ENCODE measurements around the gene RAB35.

Gene RAB35

DNA sequence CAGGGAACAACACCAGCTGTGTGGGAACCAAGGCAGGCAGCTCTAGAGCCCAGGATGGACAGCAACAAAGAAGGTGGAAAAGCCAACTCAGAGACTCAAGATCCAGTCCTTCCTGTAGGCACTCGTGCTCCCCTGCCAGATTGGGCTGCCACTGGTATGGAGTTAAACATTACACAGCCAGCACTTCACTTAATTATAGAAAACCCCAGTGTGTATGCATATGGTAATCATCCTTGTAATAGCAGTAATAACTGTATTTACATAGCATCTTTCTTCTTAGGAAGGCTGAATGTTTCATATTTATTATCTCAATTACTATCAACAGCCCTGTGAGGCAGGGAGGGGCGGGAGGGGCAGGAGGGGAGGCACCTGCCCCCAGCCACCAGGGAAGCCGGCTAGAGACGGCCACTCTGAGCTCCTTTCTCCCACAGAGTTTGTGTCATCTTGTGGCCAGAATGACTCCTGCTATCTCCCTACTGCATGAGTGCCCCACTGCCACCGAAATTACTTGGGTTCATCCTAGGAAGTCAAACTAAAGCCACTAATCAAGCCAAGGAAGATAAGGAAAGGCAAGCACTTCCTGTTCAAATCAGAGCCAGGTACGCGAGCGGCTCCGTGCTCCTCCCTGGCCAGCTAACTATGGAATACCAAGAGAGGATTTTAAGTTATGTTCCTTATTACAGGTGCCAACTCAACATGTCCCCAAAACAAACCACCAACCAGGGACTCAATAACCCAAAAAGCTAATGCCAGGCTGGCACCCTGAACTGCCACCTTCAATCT is 15.7 kb upstream of the RAB35 start:
- DNase-seq = no peak

DNA sequence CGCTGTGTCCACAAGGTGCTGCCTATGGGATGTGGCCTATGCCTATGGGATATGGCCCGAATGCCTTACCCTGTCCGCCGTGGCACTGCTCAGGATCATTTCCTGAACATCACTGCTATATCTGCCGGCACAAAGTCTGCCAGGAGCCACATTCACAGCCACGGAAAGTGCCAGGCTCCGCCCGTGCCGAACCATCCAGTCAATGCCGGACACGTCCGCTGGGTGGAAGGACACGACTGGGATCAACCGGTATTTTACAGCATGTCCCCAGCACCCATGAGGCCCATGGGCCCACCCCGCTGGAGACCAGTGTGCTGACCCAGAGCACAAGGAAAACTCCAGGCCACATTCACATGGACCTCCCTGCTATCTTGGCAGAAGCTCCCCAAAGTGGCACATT is 14.6 kb upstream of the RAB35 start:
- no peak for DNase-seq

GRCh38 chr12:120130011-120130410 is 13.5 kb upstream of the RAB35 start:
- no peak for DNase-seq

- no peak for DNase-seq
These were observed 10.1 kb upstream of the RAB35 start for GRCh38 chr12:120126635-120127005.

GRCh38 chr12:120125792-120126634 is 9.5 kb upstream of the RAB35 start:
- DNase-seq = no peak

DNA sequence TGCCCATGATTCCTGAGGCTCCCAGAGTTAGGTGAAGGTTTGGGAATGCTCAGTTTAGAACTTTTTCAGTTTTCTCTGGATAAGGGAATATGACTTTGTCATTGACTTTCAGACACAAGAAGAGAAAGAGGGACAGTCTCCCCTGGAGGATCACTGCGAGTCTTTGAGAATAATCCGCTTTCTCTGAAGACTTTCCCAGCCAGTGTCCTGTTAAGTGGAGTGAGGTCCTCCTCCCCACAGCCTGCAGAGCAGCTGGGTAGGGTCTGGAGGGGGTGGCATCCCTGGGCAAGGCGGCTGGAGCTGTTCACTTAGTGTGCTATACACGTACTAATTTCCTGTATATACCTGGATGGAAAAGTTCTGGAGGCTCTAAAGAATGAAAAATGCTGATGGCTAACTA is 8.5 kb upstream of the RAB35 start:
- DNase-seq = no peak

DNA sequence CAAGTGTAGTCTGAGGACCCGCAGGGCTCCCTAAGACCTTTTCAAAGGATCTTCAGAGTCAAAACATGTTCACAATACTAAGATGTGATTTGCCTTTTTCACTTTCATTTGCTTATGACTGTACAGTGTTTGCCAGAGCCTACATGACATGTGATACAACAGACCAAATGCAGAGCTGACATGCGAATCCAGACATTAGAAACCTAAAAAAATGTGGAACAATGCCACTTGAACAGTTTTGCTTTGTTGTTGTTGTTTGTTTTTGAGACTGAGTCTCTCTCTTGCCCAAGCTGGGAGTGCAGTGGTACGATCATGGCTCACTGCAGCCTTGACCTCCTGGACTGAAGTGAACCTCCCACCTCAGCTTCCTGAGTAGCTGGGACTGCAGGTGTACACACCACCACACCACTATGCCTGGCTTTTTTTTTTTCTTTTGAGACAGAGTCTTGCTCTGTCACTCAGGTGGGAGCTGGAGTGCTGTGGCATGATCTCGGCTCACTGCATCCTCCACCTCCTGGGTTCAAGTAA is 5.3 kb upstream of the RAB35 start:
- DNase-seq = no peak

- DNase-seq = no peak
These were observed 4.8 kb upstream of the RAB35 start for GRCh38 chr12:120121343-120121742.

DNA sequence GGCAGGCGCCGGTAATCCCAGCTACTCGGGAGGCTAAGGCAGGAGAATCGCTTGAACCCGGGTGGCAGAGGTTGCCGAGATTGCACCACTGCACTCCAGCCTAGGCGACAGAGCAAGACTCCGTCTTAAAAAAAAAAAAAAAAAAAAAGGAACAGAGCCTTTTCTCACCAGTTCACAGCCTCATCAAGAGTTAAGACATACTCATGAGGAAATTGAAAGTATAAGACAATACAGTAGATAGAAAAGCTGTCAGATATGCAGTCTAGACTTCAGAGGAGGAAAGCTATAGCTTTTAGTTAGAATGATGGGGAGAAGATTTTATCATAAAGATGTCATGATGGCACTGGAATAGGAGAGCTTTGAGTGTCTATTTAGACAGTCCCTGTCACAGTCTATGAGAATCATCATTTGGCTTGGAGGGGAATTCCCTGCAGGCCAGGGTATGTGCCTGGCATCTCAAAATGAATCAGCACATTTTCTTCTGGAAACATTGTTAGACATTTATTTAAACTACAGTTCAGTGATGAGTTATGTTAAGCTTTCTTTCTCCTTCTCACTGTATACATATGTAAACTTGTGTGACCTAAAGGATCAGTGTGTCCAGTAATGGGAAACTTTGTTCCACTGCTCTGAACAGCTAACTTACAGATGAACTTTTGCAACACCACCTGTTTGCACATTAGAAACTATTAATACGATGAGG is 2.9 kb upstream of the RAB35 start:
- no peak for DNase-seq

GRCh38 chr12:120118321-120119061 is 1.9 kb upstream of the RAB35 start:
- DNase-seq = no peak

DNA sequence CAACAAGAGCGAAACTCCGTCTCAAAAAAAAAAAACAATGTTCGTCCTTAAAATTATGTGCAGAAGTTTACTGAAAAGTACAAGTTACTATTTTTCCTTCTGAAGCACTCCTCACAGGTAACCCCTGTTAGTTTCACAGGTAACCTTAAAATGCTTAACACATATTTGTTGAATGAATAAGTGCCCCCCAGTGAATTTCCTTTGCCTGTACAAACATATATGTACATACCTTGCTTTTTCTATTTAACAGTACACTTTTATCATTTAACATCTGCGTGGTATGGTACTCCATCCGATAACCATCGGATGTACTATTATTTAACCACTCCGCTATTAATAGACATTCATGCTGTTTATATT is 1.4 kb upstream of the RAB35 start:
- DNase-seq = no peak

DNA sequence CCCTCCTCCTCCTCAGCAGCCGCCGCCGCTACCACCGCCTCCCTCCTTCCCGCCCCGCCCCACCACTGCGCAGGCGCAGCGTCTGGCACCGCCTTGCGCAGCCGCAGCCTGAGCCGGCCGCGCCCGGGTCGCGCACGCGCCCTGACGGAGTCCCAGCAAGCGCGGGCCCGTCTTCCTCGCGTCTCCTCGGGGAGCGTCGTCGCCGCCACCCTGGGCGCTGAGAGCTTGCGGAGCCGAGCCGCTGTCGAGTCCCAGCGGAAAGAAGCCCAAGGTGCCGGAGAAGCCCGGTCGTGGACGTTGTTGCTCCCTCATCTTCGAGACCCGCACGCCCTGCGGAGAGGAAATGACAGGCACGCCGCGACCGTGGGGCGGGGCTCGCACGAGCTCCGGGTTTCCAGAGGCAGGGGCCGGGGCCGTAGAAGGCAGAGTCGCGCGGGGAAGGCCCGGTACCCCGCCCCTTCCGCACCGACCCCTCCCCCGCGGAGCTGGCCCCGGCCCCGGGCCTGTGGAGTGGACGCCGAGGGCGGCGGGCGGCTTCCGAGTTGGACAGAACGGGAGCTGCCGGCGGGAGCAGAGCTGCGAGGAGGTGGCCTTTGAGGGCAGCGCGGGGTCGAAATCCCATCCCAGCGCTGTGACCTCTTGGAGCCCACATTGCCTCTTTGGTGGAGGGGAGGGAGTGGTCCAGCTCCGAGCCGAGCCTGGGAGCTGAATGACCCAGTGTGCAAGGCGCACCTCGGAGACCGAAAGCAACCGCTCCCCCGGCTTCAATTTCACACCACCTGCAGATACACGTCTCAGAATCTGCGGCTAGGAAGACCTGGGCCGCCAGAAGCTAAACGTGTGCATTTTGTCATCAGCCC is 469 bp upstream of the RAB35 start:
- DNase-seq = peak; percentile 91

GRCh38 chr12:120115692-120116440 is 687 bp downstream of the RAB35 start:
- peak; percentile 61 for DNase-seq

- DNase-seq = no peak
These were observed 1.5 kb downstream of the RAB35 start for GRCh38 chr12:120115066-120115465.

GRCh38 chr12:120110550-120111501 is 5.7 kb downstream of the RAB35 start:
- peak; percentile 43 for DNase-seq

GRCh38 chr12:120109570-120110267 is 6.8 kb downstream of the RAB35 start:
- DNase-seq = no peak

- no peak for DNase-seq
These were observed 10.4 kb downstream of the RAB35 start for GRCh38 chr12:120106151-120106550.

- DNase-seq = no peak
These were observed 13.2 kb downstream of the RAB35 start for GRCh38 chr12:120103371-120103770.

DNA sequence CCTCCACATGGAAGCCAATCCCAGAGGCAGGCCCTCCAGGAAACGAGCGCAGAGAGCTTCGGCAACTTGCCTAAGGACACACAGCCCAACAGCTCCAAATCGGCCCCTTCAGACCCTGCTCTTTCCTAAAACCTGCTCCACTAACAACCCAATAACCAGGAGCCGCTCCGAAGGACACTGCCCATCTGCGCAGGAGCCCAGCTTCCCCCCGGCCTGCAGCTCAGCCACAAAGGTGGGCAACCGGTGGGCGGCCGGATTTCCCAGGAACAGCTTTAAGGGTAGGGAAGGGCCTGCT is 13.6 kb downstream of the RAB35 start:
- DNase-seq = no peak

Data from hematopoietic multipotent progenitor cell treated with erythropoietin and hydrocortisone succinate and interleukin-3 and kit ligand, for 8 days (in vitro differentiated cells).